HG03064 (cell line): ENCODE measurements around the gene RNF217.

Experiments used
- ATAC-seq: cut with Tn5 transposase; IDR thresholded peaks from one replicate; pipeline ENCODE4 v1.9.1; 2021; ENCODE audit warnings: low read depth; ENCODE audit not compliant: unreplicated experiment

The RNF217 gene

GRCh38 chr6:124987999-124988591, 25.9 kb downstream of the RNF217 start:
- no peak for ATAC-seq

GRCh38 chr6:124989136-124989983, 27.1 kb downstream of the RNF217 start:
- ATAC-seq: no peak

- ATAC-seq: no peak
These were observed 28.8 kb downstream of the RNF217 start for GRCh38 chr6:124990988-124991387.

GRCh38 chr6:124991764-124992295, 29.6 kb downstream of the RNF217 start:
- ATAC-seq: no peak

GRCh38 chr6:124993327-124993726, 31.1 kb downstream of the RNF217 start:
- no peak for ATAC-seq

- ATAC-seq: no peak
These were observed 32.4 kb downstream of the RNF217 start for GRCh38 chr6:124994648-124995047.

GRCh38 chr6:124995131-124995530, 32.9 kb downstream of the RNF217 start:
- no peak for ATAC-seq

- ATAC-seq: no peak
These were observed 33.5 kb downstream of the RNF217 start for GRCh38 chr6:124995645-124996325.

GRCh38 chr6:124996411-124996810, 34.2 kb downstream of the RNF217 start:
- no peak for ATAC-seq

GRCh38 chr6:124997196-124997875, 35.1 kb downstream of the RNF217 start:
- ATAC-seq: no peak

- no peak for ATAC-seq
These were observed 37.0 kb downstream of the RNF217 start for GRCh38 chr6:124999105-124999764.

- no peak for ATAC-seq
These were observed 39.6 kb downstream of the RNF217 start for GRCh38 chr6:125001684-125002405.

GRCh38 chr6:125002406-125002741, 40.1 kb downstream of the RNF217 start:
- no peak for ATAC-seq

GRCh38 chr6:125003070-125003469, 40.8 kb downstream of the RNF217 start:
- ATAC-seq: no peak

- no peak for ATAC-seq
These were observed 42.0 kb downstream of the RNF217 start for GRCh38 chr6:125004198-125004597.

- ATAC-seq: no peak
These were observed 42.8 kb downstream of the RNF217 start for GRCh38 chr6:125004797-125005595.

- ATAC-seq: no peak
These were observed 46.0 kb downstream of the RNF217 start for GRCh38 chr6:125008261-125008703.

GRCh38 chr6:125008957-125009356, 46.7 kb downstream of the RNF217 start:
- ATAC-seq: no peak

- no peak for ATAC-seq
These were observed 47.3 kb downstream of the RNF217 start for GRCh38 chr6:125009578-125009977.
